Thyroid gland (tissue), 4 donors: ENCODE measurements around the gene MARCHF9. TPM values are rescaled to one million over a fixed set of nuclear protein-coding genes. Genes with fewer than 3 reads are reported as not detected.

ENCODE experiments used
- DNase-seq, 2 donors: peaks; one replicate each; pipeline ENCODE4 v3.0.0-alpha.2; 2019
- H3K27ac ChIP-seq, 3 donors: fragments of 200-600 bp; sonication (generic); 1 replicate in 2 of 3; 2 replicates in 1 of 3; pipeline ENCODE4 v1.5.1; 2016 to 2019; ENCODE audit warnings: mild to moderate bottlenecking in 1 of 3, moderate library complexity in 1 of 3
- H3K27me3 ChIP-seq: fragments of 200-600 bp; sonication (generic); one replicate; pipeline ENCODE4 v1.5.1; 2019
- H3K36me3 ChIP-seq, 2 donors: fragments of 200-600 bp; sonication (generic); one replicate each; pipeline ENCODE4 v1.5.1; 2016 to 2019
- H3K4me1 ChIP-seq, 2 donors: fragments of 200-600 bp; sonication (generic); one replicate each; pipeline ENCODE4 v1.5.1; 2017 to 2019
- H3K4me3 ChIP-seq, 3 donors: fragments of 200-600 bp; sonication (generic); replicated peaks in 1 of 3; 1 replicate in 2 of 3; 2 replicates in 1 of 3; pipeline ENCODE4 v1.5.1; 2016; ENCODE audit warnings: mild to moderate bottlenecking in 1 of 3
- H3K9me3 ChIP-seq: fragments of 200-600 bp; sonication (generic); one replicate; pipeline ENCODE4 v1.5.1; 2017
- CTCF ChIP-seq, 6 experiments: fragments of 200-600 bp in 3 of 6; fragments of 450-650 bp in 3 of 6; sonication (generic) in 3 of 6; IDR thresholded peaks; one replicate each; pipeline ENCODE4 v1.5.1; 2016 to 2019; ENCODE audit warnings: antibody characterized with exemption in 6 of 6, mild to moderate bottlenecking in 2 of 6, inconsistent platforms in 1 of 6, moderate library complexity in 1 of 6
- POLR2A ChIP-seq, 2 donors: fragments of 450-650 bp; IDR thresholded peaks; one replicate each; pipeline ENCODE4 v1.6.1; 2017; ENCODE audit warnings: antibody characterized with exemption in 2 of 2, mild to moderate bottlenecking in 2 of 2, moderate library complexity in 1 of 2
- WGBS, 2 donors: methylation state at CpG; one replicate each; pipeline ENCODE4 v1.1.5; 2017; 5-methylcytosine and 5-hydroxymethylcytosine counted together
- intact Hi-C: fragments of 100-400 bp; cut with DNase I; formaldehyde crosslinking; loops from one replicate; pipeline ENCODE4 v1.15.1; 2023
- total RNA-seq, 4 donors: library from RNA; depleted of rRNA; stranded (reverse); fragments of >200 nt; gene quantifications; one replicate each; pipeline ENCODE4 v1.2.3, GENCODE V29; 2016

Gene MARCHF9
- 10 to 100 TPM; 17.5 to 25.1 (median 21.4) TPM for total RNA-seq

GRCh38 chr12:57754411-57755193, at the start of gene MARCHF9:
TSS of gene MARCHF9 (plus strand) at chr12:57755103. CDS start at chr12:57755529, 426 bp downstream.
- DNase-seq: peak; percentile 87 to 91
- Histone ChIP-seq H3K27ac (peak within 1 kb of the TSS; percentile 35 to 74 (median 46)), H3K4me1 (peaks cover 22 to 39% of the 10 kb centered on the region in 2 donors), H3K36me3 (peaks cover 10 to 11% of the 10 kb centered on the region in 2 donors), H3K27me3 (no peaks in the 10 kb centered on the region), H3K9me3 (no peaks in the 10 kb centered on the region), H3K4me3 (peak within 1 kb of the TSS; percentile 19 to 79 (median 22))
- WGBS, 2 donors: 3 to 4% methylated on average over 17 to 20 of the region's 41 CpGs
- intact Hi-C loops: no loop called here
- TF ChIP-seq CTCF (IDR thresholded peaks at IDR 0.05) (no peak), POLR2A (IDR thresholded peaks at IDR 0.05) (peak in 1 of 2 donors; percentile 35)

GRCh38 chr12:57707250-57707649, 47.7 kb upstream of the MARCHF9 start:
- H3K27ac ChIP-seq: no peak overlapping the region
- H3K9me3 ChIP-seq: no peaks in the 10 kb centered on the region
- 94 to 97% methylated on average over 3 of the region's 3 CpGs for WGBS, 2 donors
- H3K4me3 ChIP-seq: no peak overlapping the region
- no peaks in the 10 kb centered on the region for H3K27me3 ChIP-seq
- peaks cover 0 to 11% of the 10 kb centered on the region in 2 donors for H3K36me3 ChIP-seq
- no peak for DNase-seq
- no peaks in the 10 kb centered on the region for H3K4me1 ChIP-seq
- intact Hi-C loops: no loop called here
- TF ChIP-seq CTCF (IDR thresholded peaks at IDR 0.05) (no peak), POLR2A (IDR thresholded peaks at IDR 0.05) (no peak)

GRCh38 chr12:57708296-57708695, 46.6 kb upstream of the MARCHF9 start:
- intact Hi-C loops: no loop called here
- H3K36me3 ChIP-seq: peaks cover 0 to 7% of the 10 kb centered on the region in 2 donors
- no peak for DNase-seq
- H3K27me3 ChIP-seq: no peaks in the 10 kb centered on the region
- no peaks in the 10 kb centered on the region for H3K9me3 ChIP-seq
- no peak overlapping the region for H3K4me3 ChIP-seq
- H3K27ac ChIP-seq: no peak overlapping the region
- WGBS, 2 donors: 98% methylated on average over 2 of the region's 2 CpGs
- TF ChIP-seq POLR2A (IDR thresholded peaks at IDR 0.05) (no peak), CTCF (IDR thresholded peaks at IDR 0.05) (no peak)
- H3K4me1 ChIP-seq: no peaks in the 10 kb centered on the region

- H3K27me3 ChIP-seq: no peaks in the 10 kb centered on the region
- DNase-seq: no peak
Measured at GRCh38 chr12:57712701-57713100, 42.2 kb upstream of the MARCHF9 start.

More at GRCh38 chr12:57712701-57713100, 42.2 kb upstream of the MARCHF9 start:
- Histone ChIP-seq H3K4me1 (no peaks in the 10 kb centered on the region), H3K36me3 (peaks cover 14 to 21% of the 10 kb centered on the region in 2 donors), H3K4me3 (no peak overlapping the region), H3K27ac (no peak overlapping the region), H3K9me3 (no peaks in the 10 kb centered on the region)
- TF ChIP-seq POLR2A (IDR thresholded peaks at IDR 0.05) (no peak), CTCF (IDR thresholded peaks at IDR 0.05) (no peak)
- WGBS, 2 donors: 91 to 99% methylated on average over 3 of the region's 3 CpGs
- intact Hi-C loops: no loop called here
